ENCODE measurements around the gene AHRR.
A peak's percentile ranks its signal among the peaks of the same experiment; 100 is the strongest.

AHRR gene

DNA sequence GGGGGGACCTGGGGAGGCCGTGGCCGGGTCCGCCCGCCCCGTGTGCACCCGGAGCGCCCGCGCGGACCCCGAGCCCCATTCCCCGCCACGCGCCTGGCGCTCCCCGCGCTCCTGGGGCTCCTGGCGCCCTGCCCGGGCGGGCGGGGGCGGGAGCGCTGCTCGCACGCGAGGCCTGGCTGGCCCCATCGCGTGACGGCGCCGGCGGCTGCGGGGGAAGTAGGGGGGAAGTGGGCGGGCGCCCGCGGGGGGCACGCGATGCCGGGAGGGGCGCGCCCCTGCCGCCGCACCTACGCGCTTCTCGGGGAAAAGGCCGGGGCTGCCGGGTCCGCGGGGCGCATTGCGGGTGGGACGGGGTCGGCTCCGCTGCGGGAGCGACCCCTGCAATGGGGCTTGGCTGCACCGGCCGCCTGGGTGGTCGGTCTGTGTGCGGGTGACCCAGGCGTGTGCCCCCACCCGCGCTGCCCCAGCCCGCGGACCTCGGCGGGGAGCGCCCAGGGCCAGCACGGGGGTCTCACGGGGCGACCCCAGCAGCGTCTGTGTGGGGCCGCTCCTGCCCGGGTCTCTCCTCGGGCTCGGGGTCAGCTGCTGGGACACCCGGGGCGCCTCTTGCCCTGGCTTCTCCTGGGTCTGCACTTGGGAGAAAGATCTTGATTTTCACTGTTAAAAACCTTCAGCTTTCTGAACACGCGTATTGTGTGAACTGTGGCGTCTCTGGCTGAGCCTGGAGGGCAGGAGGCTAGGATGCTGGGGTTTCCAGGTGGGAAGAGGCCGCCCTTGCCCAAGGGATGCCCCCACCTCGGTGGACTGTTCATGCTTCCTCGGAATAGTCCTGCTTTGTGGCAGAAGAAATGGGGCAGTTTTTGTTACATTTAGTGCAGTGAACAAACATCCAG is 52.4 kb downstream of the AHRR start:
- H3K27ac ChIP-seq = peak overlapping the region; percentile 52; the same call in 1 of the 2 replicates
- TF ChIP-seq, protein P1, sequence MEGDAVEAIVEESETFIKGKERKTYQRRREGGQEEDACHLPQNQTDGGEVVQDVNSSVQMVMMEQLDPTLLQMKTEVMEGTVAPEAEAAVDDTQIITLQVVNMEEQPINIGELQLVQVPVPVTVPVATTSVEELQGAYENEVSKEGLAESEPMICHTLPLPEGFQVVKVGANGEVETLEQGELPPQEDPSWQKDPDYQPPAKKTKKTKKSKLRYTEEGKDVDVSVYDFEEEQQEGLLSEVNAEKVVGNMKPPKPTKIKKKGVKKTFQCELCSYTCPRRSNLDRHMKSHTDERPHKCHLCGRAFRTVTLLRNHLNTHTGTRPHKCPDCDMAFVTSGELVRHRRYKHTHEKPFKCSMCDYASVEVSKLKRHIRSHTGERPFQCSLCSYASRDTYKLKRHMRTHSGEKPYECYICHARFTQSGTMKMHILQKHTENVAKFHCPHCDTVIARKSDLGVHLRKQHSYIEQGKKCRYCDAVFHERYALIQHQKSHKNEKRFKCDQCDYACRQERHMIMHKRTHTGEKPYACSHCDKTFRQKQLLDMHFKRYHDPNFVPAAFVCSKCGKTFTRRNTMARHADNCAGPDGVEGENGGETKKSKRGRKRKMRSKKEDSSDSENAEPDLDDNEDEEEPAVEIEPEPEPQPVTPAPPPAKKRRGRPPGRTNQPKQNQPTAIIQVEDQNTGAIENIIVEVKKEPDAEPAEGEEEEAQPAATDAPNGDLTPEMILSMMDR (conservative IDR thresholded peaks at IDR 0.05) = no peak

DNA sequence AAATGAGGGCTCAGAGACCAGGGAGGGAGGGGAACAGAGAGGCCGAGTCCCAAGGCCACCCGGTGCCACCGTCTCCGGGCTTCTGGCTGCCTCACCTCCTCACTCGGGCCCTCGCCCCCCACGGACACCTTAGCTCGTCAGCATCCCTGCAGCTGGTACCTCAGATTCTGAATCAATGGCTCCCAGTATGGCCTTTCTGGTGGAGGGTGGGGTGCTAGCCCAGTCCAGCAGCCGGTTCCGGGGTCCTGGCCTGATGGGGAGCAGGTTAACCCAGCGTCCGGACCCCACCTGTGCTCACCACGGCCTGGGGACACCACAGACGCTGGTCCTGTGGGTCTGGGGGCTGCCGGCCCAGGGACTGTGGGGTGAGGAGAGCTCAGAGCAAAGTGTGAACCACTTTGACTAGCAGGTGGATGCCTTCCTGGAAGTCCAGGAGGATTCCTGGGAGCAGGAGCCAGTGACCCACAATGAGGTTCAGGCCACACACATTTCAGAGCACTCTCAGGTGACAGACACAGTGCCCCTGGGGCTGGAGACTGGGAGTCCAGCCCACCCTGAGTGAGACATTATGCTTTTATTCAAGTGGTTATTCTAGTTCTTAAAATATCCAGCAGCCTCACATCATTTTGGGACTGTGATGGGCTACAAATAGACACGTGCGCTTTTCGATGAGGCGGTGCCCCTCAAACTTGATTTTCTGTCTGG is 53.3 kb downstream of the AHRR start:
- no peak overlapping the region for H3K27ac ChIP-seq
- TF ChIP-seq, protein P1 (conservative IDR thresholded peaks at IDR 0.05) = no peak

DNA sequence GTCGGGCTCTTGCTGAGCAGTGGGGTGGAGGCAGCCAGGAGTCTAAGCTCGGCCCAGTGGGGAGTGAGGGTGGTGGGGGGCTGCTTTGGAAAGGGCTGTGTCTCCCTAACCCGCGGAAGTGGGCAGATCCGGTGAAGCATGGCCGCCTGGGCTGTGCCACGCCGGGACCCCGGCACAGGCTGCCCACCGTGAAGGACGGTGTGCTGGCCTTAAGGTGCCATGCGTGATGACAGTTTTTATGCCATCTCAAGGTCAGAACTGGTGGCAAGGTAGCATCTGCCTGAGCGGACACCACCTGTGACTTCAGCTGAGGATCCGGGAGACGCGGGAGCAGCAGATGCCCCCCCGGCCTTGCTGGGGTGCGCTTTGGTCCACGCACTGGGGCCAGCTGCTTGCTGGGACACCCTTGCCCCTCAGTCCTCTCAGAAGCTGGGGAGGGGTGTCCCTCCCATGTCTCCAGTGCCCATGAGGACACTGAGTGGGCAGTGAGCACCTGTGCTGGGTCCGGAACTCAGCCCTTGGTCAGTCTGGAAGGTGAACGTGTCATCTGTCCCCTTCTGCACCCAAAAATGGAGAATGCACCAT is 53.9 kb downstream of the AHRR start:
- no peak overlapping the region for H3K27ac ChIP-seq
- TF ChIP-seq, protein P1 (conservative IDR thresholded peaks at IDR 0.05) = no peak

DNA sequence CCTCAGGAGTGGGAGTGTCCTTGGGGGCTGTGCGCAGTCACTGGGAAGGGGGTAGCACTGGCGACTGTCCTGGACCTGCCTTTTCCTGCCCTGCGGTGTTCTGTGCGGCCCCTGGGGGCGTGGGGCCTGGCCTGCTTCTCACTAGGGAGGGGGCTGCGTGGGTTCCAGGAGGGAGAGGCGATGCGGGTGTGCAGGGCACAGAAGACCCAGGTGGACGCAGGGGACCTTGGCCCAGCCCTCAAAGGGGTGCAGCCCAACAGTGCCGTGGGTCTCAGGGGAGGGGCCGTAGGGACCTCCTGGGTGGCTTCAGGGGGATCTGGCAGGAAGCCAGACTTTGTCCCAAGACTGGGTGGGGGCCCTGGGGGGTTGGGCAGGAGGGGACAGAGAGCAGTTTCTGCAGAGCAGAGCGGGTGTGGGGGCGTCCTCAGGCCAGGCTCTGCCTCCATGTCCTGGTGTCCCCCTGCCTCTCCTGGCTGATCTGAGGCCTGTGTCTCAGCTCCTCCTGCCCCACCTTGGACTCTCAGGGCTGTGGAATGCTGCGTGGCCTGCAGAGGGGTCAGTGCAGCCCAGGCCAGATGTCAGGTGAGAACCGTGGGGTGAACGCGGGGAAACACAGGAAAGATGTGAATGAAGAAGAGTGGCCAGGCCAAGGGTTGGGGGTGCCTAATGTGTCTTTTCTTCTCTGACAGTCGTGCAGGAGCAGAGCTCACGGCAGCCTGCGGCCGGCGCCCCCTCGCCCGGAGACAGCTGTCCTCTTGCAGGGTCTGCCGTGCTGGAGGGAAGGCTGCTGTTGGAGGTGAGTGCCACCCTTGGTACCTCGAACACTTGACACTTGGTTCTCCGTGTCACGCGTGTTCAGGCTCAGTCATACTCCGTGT is 54.6 kb downstream of the AHRR start:
- TF ChIP-seq, protein P1 (conservative IDR thresholded peaks at IDR 0.05) = no peak
- H3K27ac ChIP-seq = no peak overlapping the region

DNA sequence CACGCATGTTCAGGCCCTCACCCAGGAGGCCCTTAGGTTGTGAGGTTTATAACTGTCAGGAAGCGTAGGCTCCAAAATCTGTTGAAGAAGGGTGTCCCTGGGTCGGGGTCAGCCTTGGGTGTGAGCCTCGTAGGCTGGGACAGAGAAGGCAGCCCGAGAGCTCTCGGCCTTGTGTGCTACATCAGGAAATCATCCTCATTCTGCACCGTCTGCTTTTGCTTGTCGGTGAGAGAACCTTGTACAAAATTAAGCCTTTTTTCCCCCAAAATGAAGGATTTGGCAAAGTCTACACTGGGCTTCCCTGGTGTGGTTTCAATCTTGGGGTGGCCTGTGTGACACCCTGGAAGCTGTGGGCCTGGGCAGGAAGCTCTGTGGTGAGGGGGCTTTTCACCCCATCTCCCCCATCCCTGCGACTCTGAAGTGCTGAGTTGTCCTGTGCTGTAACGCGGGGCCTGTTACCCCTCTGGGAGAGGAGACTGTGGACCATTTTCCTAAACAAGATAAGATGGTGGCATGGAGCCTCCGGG is 55.3 kb downstream of the AHRR start:
- TF ChIP-seq, protein P1 (conservative IDR thresholded peaks at IDR 0.05) = no peak
- H3K27ac ChIP-seq = no peak overlapping the region

DNA sequence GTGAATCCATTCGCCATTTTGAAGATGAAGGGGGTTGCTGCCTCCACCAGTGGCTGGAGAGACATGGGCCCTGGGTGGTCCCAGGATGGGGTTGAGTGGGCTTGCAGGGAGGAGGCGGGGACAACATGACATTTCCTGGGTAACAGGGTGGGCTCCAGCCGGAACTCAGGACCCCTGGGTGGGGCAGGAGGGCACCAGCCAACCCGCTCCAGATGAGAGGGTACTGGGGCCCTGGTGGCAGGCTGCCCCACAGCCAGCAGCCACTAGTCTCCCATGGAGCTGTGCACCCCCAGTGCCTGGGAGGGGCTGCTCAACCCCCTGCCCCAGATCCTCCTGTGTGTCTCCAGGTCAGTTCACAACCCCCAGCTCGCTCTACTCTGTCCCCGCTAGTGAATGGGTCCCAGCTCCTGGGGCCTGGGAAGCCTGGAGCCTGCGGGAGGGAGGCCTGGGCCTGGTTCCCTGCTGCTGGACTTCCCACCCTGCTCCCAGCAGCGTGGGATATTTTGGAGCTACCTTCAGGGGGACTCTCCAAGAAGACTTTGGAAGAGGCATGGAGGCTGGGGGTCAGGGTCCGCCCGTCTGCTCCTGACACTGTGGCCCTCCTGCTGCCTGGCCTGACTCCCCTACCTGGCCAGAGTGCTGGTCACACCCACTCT is 55.9 kb downstream of the AHRR start:
- H3K27ac ChIP-seq = no peak overlapping the region
- TF ChIP-seq, protein P1 (conservative IDR thresholded peaks at IDR 0.05) = no peak
